Measurements from ENCODE around the gene H19.

The H19 gene

GRCh38 chr11:2036863-2037486 lies 39.3 kb upstream of the H19 start:
- Histone ChIP-seq H3K18ac (ENCODE audit: low read depth in 1 of 2, low read length in 2 of 2) (no peak overlapping the region), H3K36me3 (ENCODE audit: control insufficient read depth in 1 of 2, insufficient read depth in 2 of 2, low read depth in 1 of 2, low read length in 2 of 2) (no peaks in the 10 kb centered on the region), H3K9me3 (ENCODE audit: control insufficient read depth, low read length) (no peaks in the 10 kb centered on the region), H2AK5ac (ENCODE audit: low read length, severe bottlenecking) (no peak overlapping the region), H3K4me2 (ENCODE audit: low read length, poor library complexity, severe bottlenecking) (no peak overlapping the region), H2BK5ac (ENCODE audit: low read depth, low read length, poor library complexity, severe bottlenecking) (no peak overlapping the region), H3K14ac (ENCODE audit: low read length in 2 of 2) (no peak overlapping the region), H4K91ac (ENCODE audit: low read length) (no peak overlapping the region), H3K4me3 (ENCODE audit: insufficient read depth in 1 of 2, low read depth in 1 of 2, low read length in 2 of 2) (no peak overlapping the region), H4K8ac (ENCODE audit: low read length) (no peak overlapping the region), H3K27me3 (ENCODE audit: control insufficient read depth in 1 of 2, insufficient read depth in 1 of 2, low read length in 2 of 2) (no peaks in the 10 kb centered on the region), H3K4me1 (ENCODE audit: control insufficient read depth, insufficient read depth, low read depth, low read length) (no peaks in the 10 kb centered on the region), H3K23ac (ENCODE audit: low read length in 2 of 2) (no peak overlapping the region), H3K79me1 (replicated peaks; ENCODE audit: low read length, poor library complexity, severe bottlenecking) (no peaks in the 10 kb centered on the region), H2BK15ac (ENCODE audit: low read depth, poor library complexity, severe bottlenecking) (no peak overlapping the region), H2BK120ac (ENCODE audit: low read depth, low read length) (no peak overlapping the region), H2BK12ac (ENCODE audit: low read length in 2 of 2) (no peak overlapping the region), H3K4ac (ENCODE audit: low read depth in 1 of 2, low read length in 2 of 2) (no peak overlapping the region), H3K9ac (ENCODE audit: low read length) (no peak overlapping the region), H2AFZ (ENCODE audit: low read depth, low read length) (no peak overlapping the region), H3K27ac (ENCODE audit: low read length, poor library complexity, severe bottlenecking) (no peak overlapping the region)
- WGBS = no CpG with 5 or more reads among the region's 18 CpGs
- DNase-seq = no peak

GRCh38 chr11:2035382-2035781 lies 37.7 kb upstream of the H19 start:
- H3K9me3 ChIP-seq (ENCODE audit: control insufficient read depth, low read length) = no peaks in the 10 kb centered on the region
- H3K4ac ChIP-seq (ENCODE audit: low read depth in 1 of 2, low read length in 2 of 2) = no peak overlapping the region
- no peaks in the 10 kb centered on the region for H3K79me1 ChIP-seq (replicated peaks; ENCODE audit: low read length, poor library complexity, severe bottlenecking)
- no peak overlapping the region for H2BK15ac ChIP-seq (ENCODE audit: low read depth, poor library complexity, severe bottlenecking)
- no CpG with 5 or more reads among the region's 14 CpGs for WGBS
- H3K36me3 ChIP-seq (ENCODE audit: control insufficient read depth in 1 of 2, insufficient read depth in 2 of 2, low read depth in 1 of 2, low read length in 2 of 2) = no peaks in the 10 kb centered on the region
- no peaks in the 10 kb centered on the region for H3K27me3 ChIP-seq (ENCODE audit: control insufficient read depth in 1 of 2, insufficient read depth in 1 of 2, low read length in 2 of 2)
- H4K8ac ChIP-seq (ENCODE audit: low read length) = no peak overlapping the region
- H3K4me3 ChIP-seq (ENCODE audit: insufficient read depth in 1 of 2, low read depth in 1 of 2, low read length in 2 of 2) = no peak overlapping the region
- H2BK120ac ChIP-seq (ENCODE audit: low read depth, low read length) = no peak overlapping the region
- DNase-seq = no peak
- no peak overlapping the region for H3K18ac ChIP-seq (ENCODE audit: low read depth in 1 of 2, low read length in 2 of 2)
- no peak overlapping the region for H2BK12ac ChIP-seq (ENCODE audit: low read length in 2 of 2)
- H3K4me1 ChIP-seq (ENCODE audit: control insufficient read depth, insufficient read depth, low read depth, low read length) = no peaks in the 10 kb centered on the region
- no peak overlapping the region for H2BK5ac ChIP-seq (ENCODE audit: low read depth, low read length, poor library complexity, severe bottlenecking)
- H3K9ac ChIP-seq (ENCODE audit: low read length) = no peak overlapping the region
- no peak overlapping the region for H2AFZ ChIP-seq (ENCODE audit: low read depth, low read length)
- no peak overlapping the region for H3K14ac ChIP-seq (ENCODE audit: low read length in 2 of 2)
- H4K91ac ChIP-seq (ENCODE audit: low read length) = no peak overlapping the region
- H3K23ac ChIP-seq (ENCODE audit: low read length in 2 of 2) = no peak overlapping the region
- no peak overlapping the region for H3K27ac ChIP-seq (ENCODE audit: low read length, poor library complexity, severe bottlenecking)
- no peak overlapping the region for H3K4me2 ChIP-seq (ENCODE audit: low read length, poor library complexity, severe bottlenecking)
- H2AK5ac ChIP-seq (ENCODE audit: low read length, severe bottlenecking) = no peak overlapping the region

- Histone ChIP-seq H3K23ac (ENCODE audit: low read length in 2 of 2) (no peak overlapping the region), H3K9ac (ENCODE audit: low read length) (no peak overlapping the region), H3K4me3 (ENCODE audit: insufficient read depth in 1 of 2, low read depth in 1 of 2, low read length in 2 of 2) (no peak overlapping the region), H3K14ac (ENCODE audit: low read length in 2 of 2) (no peak overlapping the region), H3K4me1 (ENCODE audit: control insufficient read depth, insufficient read depth, low read depth, low read length) (no peaks in the 10 kb centered on the region), H3K79me1 (replicated peaks; ENCODE audit: low read length, poor library complexity, severe bottlenecking) (no peaks in the 10 kb centered on the region), H2BK12ac (ENCODE audit: low read length in 2 of 2) (no peak overlapping the region), H3K4ac (ENCODE audit: low read depth in 1 of 2, low read length in 2 of 2) (no peak overlapping the region), H2BK15ac (ENCODE audit: low read depth, poor library complexity, severe bottlenecking) (no peak overlapping the region), H3K4me2 (ENCODE audit: low read length, poor library complexity, severe bottlenecking) (no peak overlapping the region), H2AK5ac (ENCODE audit: low read length, severe bottlenecking) (no peak overlapping the region), H2BK120ac (ENCODE audit: low read depth, low read length) (no peak overlapping the region), H2AFZ (ENCODE audit: low read depth, low read length) (no peak overlapping the region), H4K91ac (ENCODE audit: low read length) (no peak overlapping the region), H3K9me3 (ENCODE audit: control insufficient read depth, low read length) (no peaks in the 10 kb centered on the region), H3K27me3 (ENCODE audit: control insufficient read depth in 1 of 2, insufficient read depth in 1 of 2, low read length in 2 of 2) (no peaks in the 10 kb centered on the region), H2BK5ac (ENCODE audit: low read depth, low read length, poor library complexity, severe bottlenecking) (no peak overlapping the region), H3K18ac (ENCODE audit: low read depth in 1 of 2, low read length in 2 of 2) (no peak overlapping the region), H4K8ac (ENCODE audit: low read length) (no peak overlapping the region), H3K36me3 (ENCODE audit: control insufficient read depth in 1 of 2, insufficient read depth in 2 of 2, low read depth in 1 of 2, low read length in 2 of 2) (no peaks in the 10 kb centered on the region), H3K27ac (ENCODE audit: low read length, poor library complexity, severe bottlenecking) (no peak overlapping the region)
- no CpG with 5 or more reads among the region's 10 CpGs for WGBS
- DNase-seq = no peak
Observed at GRCh38 chr11:2031058-2031457, 33.4 kb upstream of the H19 start.

- Histone ChIP-seq H3K27ac (ENCODE audit: low read length, poor library complexity, severe bottlenecking) (no peak overlapping the region), H3K18ac (ENCODE audit: low read depth in 1 of 2, low read length in 2 of 2) (no peak overlapping the region), H3K36me3 (ENCODE audit: control insufficient read depth in 1 of 2, insufficient read depth in 2 of 2, low read depth in 1 of 2, low read length in 2 of 2) (no peaks in the 10 kb centered on the region), H3K9me3 (ENCODE audit: control insufficient read depth, low read length) (no peaks in the 10 kb centered on the region), H2BK120ac (ENCODE audit: low read depth, low read length) (no peak overlapping the region), H4K8ac (ENCODE audit: low read length) (no peak overlapping the region), H3K4me1 (ENCODE audit: control insufficient read depth, insufficient read depth, low read depth, low read length) (no peaks in the 10 kb centered on the region), H4K91ac (ENCODE audit: low read length) (no peak overlapping the region), H3K27me3 (ENCODE audit: control insufficient read depth in 1 of 2, insufficient read depth in 1 of 2, low read length in 2 of 2) (no peaks in the 10 kb centered on the region), H3K9ac (ENCODE audit: low read length) (no peak overlapping the region), H2BK15ac (ENCODE audit: low read depth, poor library complexity, severe bottlenecking) (no peak overlapping the region), H2AK5ac (ENCODE audit: low read length, severe bottlenecking) (no peak overlapping the region), H3K4ac (ENCODE audit: low read depth in 1 of 2, low read length in 2 of 2) (no peak overlapping the region), H2BK12ac (ENCODE audit: low read length in 2 of 2) (no peak overlapping the region), H2BK5ac (ENCODE audit: low read depth, low read length, poor library complexity, severe bottlenecking) (no peak overlapping the region), H2AFZ (ENCODE audit: low read depth, low read length) (no peak overlapping the region), H3K4me3 (ENCODE audit: insufficient read depth in 1 of 2, low read depth in 1 of 2, low read length in 2 of 2) (no peak overlapping the region), H3K23ac (ENCODE audit: low read length in 2 of 2) (no peak overlapping the region), H3K79me1 (replicated peaks; ENCODE audit: low read length, poor library complexity, severe bottlenecking) (no peaks in the 10 kb centered on the region), H3K4me2 (ENCODE audit: low read length, poor library complexity, severe bottlenecking) (no peak overlapping the region), H3K14ac (ENCODE audit: low read length in 2 of 2) (no peak overlapping the region)
- WGBS = no CpG with 5 or more reads among the region's 15 CpGs
- no peak for DNase-seq
Observed at GRCh38 chr11:2027708-2028107, 30.1 kb upstream of the H19 start.

Data from mesenchymal stem cell (in vitro differentiated cells and primary cell).